RPMI8226 (cell line): Measurements from ENCODE around the gene SVOP.

ENCODE experiments used
- DNase-seq: peaks from one replicate; pipeline ENCODE4 v3.0.0-alpha.2; 2015

SVOP gene

DNA sequence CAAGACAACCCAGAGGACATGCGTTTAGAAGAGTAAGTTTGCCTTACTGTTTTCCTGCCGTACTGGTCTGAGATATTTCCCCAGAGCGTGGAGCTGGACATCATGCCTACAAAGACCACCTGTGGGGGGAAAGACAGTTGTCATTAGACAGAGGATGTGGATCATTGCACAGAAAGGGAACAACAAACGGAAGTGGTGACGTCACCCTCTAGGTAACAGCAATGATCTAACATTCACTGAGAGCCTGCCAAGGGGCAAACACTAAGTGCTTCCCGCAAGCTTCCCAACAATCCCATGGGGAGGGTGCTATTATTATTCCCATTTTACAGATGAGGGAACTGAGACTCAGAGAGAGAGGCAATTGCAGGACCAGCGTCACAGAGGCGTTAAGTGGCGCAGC, 48.5 kb downstream of the SVOP start:
- DNase-seq, result no peak

DNA sequence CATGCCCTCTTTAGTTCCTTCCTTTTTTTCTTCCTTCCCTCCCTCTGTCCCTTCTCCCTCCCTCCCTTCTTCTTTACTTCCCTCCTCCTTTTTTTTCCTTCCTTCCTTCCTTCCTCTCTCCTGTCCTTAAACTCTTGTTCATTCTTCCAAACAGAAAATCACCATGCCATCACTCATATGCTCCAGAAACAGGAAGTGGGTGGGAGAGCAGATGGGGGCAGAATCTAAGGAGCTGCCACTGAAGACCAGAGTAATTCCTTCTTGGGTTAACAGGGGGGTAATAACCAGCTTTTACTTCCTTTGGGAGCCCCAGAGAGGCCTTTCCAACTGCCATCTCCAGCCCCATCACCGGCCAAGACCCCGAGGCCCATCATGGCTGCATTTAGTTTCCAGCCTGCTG, 51.2 kb downstream of the SVOP start:
- no peak for DNase-seq

DNA sequence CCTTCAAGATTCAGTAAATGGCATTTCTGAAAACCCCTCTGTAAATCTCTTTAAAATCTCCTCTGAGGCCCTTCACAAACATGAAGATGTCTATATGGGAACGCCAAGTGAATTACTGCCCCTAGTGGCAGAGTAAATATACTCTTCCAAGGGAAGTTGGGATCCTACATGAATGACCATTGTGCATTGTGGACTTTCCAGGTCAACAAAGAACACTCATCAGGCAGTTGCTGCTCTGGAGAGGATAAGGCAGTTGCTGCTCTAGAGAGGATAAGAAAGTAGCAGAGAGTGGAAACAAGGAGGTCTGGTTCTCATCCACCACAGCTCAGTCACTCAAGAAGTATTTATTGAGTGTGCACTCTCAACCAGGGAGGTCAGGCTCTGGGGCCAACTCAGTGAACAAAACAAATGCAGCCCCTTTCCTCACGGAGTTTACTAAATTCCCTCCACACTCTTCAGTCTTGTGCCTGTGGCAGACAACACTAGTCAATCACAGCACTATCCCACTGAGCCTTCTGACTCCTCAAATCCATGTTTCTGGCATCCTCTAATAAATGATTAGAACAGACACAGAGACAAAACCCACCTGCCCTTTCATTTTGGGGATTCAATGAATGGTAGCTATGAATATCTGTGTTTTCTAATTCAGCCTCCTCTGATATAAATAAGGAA, 52.9 kb downstream of the SVOP start:
- peak; percentile 54 for DNase-seq

- no peak for DNase-seq
These were observed 54.3 kb downstream of the SVOP start for GRCh38 chr12:108966378-108967151.

DNA sequence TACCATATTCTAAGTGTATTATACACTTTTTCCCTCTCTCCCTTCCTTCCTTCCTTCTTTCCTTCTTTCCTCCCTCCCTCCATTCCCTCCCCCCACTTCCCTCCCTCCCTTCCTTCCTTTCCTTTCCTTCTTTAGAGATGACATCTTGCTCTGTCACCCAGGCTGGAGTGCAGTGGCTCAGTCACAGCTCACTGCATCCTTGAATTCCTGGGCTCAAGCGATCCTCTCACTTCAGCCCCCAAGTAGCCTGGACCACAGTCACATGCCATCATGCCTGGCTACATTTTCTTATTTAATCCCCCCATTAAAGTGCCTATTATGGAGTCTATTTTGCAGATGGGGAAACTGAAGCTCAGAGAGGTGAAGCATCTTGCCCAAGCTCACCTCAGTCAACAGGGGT, 55.0 kb downstream of the SVOP start:
- DNase-seq, result no peak

DNA sequence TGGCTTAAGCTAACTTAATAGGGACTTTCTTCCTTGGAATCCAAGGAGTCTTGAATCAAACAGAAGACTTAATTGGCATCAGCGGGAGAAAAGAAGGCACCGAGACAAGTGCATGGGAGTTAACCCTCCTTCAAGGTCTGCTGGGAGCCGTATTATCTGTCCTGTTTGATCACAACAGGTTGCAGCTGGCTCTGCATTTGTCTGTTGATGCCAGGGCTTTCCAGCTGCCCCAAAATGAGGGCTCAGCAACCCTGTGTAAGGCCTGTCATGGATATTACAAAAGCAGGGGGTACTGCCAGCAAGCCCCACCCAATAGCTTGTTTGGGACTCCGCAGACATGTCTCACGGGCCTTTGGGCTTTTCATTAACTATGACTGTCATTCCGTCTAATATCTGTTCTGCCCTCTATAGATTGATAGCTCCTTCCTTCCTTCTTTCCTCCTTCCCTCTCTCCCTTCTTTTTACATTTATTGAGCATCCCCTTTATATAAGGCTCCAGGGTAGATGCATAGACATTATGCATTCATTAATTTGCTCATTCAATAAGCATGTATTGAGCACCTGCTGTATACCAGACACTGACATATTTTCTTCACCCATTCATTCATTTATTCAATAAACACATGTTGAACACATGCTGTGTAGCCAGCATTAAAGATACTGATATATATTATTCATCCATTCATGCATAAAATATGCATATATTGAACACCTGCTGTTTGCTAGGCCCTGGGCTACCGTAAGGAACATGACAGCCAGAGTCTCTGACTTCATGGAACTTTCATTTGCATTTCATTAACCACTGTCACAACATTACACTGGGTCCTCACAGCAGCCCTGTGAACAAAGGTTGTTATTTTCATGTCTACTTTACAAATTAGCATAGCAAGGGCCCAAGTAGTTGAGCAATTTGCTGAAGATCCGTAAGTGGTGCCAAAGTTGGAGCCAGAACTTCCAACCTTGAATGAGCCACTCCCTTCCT, 56.2 kb downstream of the SVOP start:
- no peak for DNase-seq

DNA sequence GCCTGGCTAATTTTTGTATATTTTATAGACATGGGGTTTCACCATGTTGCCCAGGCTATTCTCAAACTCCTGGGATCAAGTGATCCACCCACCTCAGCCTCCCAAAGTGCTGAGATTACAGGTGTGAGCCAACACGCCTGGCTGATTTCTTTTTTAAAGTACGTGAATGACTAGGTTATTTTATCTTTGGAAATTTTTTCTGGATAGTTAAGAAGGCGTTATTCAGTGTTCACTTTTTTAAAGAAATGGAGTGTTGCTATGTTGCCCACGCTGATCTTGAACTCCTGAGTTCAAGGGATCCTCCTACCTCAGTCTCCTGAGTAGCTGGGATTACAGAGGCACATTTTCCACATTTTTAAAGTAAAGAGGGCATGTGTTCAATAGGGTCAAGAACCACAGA, 58.6 kb downstream of the SVOP start:
- no peak for DNase-seq

DNA sequence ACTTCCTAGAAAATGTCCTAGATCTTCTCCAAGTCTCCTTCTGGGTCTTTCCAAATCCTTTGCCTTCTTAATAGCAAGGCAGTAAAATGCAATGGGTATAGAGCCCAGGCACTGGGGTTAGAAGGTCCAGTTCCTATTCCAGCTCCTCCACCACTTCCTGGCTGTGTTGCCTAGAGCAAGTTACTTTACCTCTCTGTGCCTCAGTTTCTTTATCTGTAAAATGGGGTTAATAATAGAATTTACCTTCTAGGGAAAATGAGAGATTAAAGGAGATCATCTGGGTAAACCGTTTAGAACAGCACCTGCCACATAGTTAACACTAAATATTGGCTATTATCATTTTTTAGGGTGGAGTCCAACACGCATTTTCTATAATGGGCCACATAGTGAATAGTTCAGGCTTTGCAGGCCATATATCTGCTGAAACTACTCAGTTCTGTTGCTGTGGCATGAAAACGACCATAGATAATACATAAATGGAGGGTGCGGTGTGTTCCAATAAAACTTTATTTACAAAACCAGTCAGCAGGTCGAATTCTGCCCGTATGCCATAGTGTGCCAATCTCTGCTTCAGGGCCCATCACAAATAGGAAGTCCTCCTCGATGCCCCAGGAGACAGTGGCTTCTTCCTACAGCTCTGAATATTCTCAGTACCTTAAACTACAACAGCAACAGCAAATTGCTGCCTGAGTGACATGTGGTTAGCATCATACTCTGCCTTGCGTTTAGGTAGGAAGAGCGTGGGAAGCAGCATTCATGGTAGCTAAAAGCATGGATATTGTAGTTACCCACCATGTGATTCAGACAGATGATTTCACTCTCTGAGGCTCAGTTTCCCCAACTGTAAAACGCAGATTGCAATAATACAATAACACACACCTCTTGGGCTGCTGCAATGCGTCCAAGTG, 60.9 kb downstream of the SVOP start:
- no peak for DNase-seq

- no peak for DNase-seq
These were observed 65.5 kb downstream of the SVOP start for GRCh38 chr12:108955225-108955835.

- peak; percentile 81 for DNase-seq
These were observed 69.7 kb downstream of the SVOP start for GRCh38 chr12:108950991-108951739.

DNA sequence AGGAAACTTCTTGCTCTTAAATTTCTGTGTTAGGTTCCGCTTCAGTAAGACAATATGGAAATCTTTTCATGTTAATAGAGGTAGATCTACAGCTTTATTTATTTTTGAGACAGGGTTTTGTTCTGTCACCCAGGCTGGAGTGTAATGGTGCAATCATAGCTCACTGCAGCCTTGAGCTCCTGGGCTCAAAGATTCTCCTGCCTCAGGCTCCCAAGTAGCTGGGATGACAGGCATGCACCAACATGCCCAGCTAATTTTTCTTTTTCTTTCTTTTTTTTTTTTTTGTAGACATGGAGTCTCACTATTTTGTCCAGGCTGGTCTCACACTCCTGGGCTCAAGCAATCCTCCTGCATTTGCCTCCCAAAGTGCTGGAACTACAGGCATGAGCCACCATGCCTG, 70.9 kb downstream of the SVOP start:
- DNase-seq, result no peak

- no peak for DNase-seq
These were observed 72.5 kb downstream of the SVOP start for GRCh38 chr12:108948367-108948766.

DNA sequence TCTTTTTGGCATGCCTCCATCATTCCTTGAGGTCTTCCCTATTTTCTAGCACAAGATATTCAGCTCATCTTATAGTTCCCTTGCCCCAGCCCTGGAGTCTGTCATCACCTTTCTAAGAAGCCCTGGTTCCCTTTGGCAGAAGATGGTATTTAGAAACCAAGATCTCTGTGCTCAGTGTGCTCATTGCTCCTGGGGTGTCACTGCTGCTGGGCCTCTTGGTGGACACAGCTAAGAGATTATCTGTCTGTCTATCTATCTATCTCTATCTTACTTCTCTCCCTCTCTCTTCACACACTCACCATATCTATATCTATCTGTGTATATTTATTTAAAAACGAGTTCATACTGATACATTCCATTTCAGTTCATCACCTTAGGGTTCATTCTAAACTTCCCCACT, 73.8 kb downstream of the SVOP start:
- DNase-seq, result no peak

GRCh38 chr12:108940138-108940537, 80.7 kb downstream of the SVOP start:
- no peak for DNase-seq

DNA sequence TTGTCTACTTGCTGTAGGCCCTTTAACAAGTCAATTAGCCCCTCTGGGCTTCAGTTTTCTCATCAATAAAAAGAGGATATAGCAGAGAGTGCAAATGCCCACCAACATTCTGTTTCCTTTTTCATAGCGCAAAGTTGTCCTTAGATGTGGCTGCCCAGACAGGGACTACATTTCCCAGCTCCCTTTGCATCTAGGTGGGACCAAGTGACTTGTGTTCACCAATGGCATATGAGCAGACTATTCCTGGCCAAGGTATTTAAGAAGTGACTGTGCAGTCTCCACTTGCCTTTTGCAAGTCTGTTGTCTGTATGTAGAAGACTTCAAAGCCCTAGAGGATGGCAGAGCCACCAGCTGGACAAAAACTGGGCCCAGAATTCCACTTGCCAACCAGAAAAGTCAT, 81.3 kb downstream of the SVOP start:
- DNase-seq, result peak; percentile 52

- no peak for DNase-seq
These were observed 82.5 kb downstream of the SVOP start for GRCh38 chr12:108938247-108938924.

DNA sequence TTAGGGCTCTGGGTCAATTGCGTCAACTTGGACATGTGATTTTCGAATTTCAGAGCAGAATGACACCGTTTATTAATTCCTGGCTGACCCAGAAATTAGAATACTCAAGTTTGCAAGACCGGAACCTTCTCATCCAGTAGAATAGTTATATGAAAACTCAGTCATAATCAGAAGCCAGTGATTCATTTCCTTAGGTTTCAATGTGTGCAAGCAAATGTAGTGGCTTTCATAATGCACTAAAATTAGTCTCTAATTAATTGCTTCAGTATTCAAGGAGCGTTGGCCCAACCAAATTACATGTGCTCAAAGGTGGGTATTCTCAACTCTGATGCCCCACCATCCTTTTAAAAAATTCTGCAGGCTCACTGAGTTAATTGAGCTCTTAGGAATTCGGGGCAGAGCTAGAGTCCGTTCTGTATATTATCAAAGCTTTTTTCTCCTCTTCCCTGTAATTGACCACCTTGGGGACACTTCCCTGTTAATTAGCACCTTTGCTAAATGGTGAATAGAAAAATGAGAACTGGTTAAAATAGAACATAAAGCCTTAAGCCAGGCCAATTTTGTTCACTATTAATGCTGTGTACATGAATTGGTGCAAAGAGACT, 85.6 kb downstream of the SVOP start:
- no peak for DNase-seq

GRCh38 chr12:108933949-108934348, 86.9 kb downstream of the SVOP start:
- no peak for DNase-seq

DNA sequence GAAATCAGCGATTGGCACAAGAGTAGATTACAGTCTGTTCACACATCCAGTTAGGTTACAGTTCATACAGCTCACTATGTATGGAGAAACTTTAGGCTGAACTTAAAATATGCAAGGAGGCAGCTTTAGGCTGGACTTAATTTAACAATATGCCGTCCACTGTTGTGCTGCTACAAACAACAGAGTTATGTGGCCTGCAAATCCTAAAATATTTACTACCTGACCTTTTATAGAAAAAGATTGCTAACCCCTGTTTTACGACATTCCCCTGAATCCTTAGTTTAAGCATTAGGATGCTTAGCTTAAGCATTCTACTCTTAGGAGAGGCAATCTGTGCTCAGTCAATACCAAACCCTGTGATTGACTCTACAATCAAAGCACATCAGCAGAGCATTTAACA, 90.1 kb downstream of the SVOP start:
- no peak for DNase-seq

DNA sequence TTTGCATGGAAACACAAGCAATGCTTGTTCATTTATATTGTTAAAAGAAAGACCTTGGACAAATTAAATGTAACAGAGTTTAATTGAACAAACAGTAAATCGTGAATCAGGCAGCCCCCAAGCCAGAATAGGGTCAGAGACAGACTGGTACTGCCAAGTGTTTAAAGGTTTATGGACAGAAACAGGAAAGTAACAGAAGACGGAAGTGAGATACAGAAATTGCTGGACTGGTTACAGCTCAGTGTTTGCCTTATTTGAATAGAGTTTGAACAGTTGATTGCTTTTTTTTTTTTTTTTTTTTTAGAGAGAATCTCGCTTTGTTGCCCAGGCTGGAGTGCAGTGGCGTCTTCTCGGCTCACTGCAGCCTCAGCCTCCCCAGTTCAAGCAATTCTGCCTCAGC, 90.7 kb downstream of the SVOP start:
- no peak for DNase-seq
